GM19467 (cell line): ENCODE measurements around the gene UBE2D3.
"Not testable (repeated sequence)": the region's sequence is repeated elsewhere in the genome, so short reads cannot be mapped to it uniquely, and the experiment has no call there.

Experiments
- ATAC-seq: cut with Tn5 transposase; IDR thresholded peaks from one replicate; pipeline ENCODE4 v1.9.1; 2021; ENCODE audit warnings: mild to moderate bottlenecking, moderate library complexity; ENCODE audit not compliant: unreplicated experiment

Gene UBE2D3

DNA sequence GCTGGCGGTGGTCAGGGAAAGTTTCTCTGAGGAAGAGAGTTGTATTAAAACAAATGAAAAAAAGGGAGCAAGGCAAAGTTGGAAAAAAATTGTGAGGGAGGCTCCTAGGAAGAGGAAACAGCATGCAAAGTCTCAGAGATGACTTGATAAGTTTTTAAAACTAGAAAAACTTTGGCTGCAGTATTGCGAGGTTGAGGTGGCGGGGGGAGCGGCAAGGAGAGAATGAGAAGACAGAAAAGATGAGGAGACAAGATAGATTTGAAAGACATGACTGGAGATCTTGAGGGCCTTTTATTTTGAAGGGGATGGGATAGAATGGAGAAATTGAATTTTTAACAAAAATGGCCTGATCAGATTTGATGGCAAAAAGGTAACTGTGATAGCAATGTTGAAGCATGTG is 4.8 kb upstream of the UBE2D3 start:
- no peak for ATAC-seq

DNA sequence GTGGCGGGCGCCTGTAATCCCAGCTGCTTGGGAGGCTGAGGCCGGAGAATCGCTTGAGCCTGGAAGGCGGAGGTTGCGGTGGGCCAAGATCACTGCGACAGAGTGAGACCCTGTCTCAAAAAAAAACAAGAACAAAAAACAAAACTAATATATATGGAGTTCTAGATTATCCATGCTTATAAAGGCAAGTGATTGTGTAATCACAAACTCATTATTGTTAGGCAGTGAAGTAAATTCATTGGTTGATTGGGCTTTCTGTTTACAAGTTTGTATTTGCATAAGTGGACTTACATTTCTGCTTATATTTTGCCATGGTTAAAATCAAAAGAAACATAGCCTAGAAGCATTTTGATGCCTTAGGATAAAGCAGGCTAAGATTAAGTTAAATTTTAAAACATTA is 2.5 kb upstream of the UBE2D3 start:
- no peak for ATAC-seq

DNA sequence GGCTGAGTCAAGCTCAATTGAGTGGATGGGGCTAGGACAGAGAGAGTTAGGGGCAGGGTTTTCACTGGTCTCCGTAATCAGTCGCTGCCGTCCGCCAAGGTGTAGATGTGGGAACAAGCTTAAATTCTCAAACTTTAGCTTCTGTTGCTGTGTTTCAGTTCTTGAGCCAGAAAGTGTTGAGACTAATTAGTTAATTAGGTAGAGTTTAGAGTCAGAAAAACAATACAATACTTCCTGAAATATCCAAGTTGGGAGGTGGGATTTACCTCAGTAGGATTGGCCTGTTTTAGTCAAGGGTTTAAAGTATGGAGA is 1.1 kb upstream of the UBE2D3 start:
- ATAC-seq = no peak

DNA sequence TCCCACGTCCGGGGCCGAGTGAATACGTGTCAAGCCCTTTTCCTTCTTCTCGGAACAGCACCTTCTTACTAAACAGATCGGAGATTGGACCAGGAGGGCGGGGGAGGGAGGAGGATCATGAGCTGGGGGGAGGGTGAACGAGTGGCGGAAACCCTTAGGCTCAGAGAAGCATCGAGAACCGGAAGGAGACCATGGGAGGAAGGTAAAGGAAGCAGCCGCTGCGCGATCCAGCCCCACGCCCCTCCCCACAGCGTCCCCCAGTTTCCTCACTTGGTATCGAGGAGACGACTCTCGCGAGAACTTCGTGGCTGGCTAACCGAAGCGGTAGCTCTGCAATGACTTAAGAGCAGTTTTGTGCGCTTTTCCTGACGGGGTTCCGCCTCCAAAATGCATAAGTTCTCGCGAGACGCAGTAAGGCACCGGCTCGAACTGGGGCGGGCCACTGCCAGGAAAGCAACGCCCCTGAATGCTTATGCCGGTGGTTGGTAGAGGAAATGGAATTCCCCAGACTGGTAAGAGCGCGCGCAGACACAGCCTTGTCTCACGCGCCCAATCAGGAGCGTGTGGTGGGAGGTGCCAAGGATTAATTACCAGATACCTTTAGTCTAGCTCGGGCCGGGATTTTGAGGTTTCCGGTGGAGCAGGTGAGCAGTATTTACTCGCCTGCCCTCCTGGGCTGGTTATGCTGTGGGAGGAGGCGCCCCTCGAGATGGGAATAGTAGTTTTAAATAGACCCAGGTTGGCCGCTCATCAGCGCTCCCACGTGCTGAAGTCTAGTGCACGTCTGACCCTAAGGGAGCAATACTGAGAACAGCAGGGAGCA is 534 bp upstream of the UBE2D3 start:
- ATAC-seq = peak; percentile 81

DNA sequence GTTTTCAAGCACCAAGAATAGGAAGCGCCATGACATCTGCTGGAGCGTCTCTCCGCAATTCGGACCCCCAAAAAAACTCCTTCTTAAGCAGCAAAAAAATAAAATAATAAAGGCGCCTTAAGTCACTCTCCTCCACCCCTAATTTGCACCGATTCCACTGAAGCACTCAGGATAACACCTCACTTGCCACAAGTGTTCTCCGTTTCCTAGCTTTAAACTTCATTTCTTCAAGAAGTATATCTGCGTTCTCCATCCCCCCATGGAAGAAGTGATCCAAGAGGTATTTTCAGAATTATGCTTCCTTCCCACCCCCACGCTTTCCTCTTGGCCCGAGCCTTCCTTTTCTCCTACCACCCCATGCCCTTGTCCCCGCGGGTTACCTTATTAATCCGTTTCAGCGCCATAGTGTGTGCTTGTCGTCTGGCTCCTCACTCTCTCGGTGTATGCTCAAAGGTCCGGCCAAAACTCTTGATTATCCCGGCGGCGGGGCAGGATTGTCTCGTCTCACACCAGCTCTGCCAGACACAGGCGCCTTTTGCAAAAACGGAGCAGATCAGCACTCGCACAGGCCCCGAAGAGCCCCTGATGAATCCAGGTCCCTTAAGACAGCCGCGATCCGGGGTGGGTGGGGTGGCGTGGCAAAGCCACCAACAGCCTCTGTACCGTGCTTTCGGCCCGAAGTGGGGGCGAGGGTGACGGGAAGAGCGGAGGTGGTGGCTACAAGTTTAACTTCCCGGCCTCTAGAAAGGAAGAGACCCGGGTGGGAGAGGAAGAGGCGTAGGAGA is 1.1 kb downstream of the UBE2D3 start:
- ATAC-seq = no peak

DNA sequence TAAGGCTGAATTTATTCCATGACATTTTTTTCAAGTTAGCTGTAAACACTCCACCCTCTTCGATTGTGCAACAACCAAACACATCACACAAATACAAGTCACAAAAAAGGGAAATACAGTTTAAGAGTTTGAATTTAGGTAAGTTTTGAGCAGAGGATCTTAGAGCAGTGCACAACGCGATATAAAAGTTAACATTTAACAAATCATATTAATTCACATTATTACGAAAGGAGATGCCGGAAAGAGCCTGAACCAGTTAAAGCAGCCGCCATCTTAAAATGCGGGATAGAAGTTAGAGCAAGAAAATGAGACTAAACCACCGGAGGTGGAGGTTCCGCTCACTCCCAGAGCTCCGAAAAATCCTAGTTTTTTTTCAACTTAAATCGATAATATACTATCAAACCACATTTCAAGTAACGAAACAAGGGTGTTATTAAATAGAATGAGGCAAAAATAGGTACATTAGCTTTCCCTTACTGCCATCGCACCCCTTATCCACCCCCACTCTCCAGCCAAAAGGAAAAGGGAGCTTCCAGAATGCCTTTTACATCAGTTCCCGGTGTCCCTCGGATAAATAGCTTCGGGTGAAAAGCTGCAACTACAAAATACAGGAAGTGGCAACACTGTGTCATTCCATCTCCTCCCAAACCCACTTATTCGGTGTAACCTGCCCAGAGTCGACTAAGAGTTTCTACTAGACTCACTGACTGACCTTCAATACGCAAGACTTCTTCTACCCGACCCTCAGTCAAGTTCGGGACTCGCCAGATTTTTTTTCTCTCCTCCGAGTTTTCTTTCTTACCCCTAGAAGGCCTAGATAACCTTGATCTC is 1.9 kb downstream of the UBE2D3 start:
- no peak for ATAC-seq

DNA sequence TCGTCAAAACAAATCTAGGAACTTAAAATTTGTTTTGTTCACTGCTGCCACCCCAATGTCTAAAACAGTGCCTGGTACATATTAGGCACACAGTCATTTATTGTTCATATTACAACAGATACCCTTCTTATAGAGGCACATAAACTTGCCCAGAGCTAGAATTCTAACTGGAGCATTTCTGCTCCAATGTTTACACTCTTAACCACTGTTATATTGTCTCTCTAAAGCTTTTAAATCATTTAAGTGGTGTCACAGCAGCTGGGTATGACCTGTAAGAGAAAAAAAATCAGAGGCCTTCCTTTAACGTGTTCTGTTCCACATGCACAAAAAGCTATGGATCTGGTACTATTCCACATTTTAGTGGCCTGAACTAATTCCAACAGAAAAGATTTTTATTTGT is 3.0 kb downstream of the UBE2D3 start:
- ATAC-seq = no peak

DNA sequence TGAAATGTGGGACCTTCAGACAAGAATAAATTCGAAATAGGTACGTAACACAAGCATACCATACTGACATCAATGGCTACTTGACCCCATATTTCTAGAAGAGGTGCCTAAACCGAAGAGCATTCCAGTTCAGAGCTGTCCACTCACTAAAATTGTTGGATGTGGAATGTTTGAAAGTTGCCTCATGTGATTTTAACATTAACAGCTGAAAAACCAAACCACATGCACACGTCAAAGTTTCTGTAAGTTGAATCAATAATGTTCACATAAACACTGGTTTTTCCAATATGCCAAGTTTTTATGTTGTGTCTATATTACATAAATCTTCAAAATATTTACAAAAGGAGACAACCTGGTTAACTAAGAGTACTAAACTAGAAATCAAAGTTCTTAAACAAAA is 3.5 kb downstream of the UBE2D3 start:
- no peak for ATAC-seq

DNA sequence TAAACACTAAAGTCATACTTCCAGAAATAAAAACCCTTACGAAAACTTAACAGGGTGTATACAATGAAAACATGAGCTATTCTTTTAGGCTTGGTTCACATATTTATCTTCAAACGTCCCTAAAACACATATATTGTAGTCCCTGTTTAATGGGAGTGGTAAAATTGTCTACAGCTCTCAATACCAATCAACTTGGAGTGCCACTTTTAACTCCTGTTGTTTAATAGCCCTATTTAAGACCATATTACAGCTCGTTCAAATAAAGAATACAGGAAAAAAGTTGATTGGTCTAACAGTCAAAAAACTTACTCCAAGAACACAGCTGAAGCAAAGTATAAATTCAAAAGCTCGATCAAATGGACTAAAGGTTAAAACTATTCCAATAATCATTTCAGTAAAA is 3.9 kb downstream of the UBE2D3 start:
- no peak for ATAC-seq

DNA sequence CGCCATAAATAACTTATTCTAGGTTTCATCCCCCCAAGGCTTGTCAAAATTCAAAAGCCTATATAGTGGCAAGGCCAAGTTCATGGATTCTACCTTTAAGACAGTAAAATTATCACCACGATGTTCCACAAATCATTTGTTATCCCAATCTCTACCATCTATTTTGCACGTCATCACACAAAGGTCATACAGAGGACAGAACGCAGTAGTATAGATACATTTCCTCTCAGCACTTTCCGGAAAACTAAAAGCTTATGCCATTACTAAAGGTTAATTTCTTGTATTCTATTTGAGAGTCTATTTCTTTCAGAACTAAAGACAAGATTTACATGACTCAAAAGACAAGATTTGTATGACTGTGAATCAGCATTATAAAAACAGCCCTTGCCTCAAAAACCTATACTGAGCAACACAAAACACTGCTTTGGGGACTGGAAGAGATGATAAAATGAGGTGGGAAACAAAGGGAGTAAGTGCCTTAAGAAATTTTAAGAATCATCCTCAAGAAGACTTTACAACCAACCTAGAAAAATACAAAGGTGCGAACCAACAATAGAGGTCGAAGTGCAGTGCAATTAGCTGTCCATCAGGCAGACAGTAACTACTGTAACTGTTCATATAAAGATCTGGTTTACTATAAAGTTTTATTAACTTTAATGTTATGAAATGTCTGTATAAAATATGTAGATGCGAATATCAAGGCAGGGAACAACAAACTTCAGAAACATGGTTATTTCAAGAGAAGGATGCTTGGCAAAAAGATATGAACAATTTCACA is 7.6 kb downstream of the UBE2D3 start:
- no peak for ATAC-seq

DNA sequence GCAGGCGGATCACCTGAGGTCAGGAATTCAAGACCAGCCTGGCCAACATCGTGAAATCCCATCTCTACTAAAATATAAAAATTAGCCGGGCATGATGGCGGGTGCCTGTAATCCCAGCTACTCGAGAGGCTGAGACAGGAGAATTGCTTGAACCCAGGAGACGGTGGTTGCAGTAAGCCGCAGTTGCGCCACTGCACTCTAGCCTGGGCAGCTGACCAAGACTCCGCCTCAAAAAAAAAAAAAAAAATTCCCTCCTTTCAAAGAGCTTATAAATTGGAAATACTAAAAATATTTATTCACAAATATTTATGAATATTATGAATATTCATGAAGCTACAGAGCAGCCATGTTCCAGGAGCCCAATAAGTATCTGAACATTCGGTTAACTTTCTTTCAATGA is 8.3 kb downstream of the UBE2D3 start:
- not testable (repeated sequence) for ATAC-seq

DNA sequence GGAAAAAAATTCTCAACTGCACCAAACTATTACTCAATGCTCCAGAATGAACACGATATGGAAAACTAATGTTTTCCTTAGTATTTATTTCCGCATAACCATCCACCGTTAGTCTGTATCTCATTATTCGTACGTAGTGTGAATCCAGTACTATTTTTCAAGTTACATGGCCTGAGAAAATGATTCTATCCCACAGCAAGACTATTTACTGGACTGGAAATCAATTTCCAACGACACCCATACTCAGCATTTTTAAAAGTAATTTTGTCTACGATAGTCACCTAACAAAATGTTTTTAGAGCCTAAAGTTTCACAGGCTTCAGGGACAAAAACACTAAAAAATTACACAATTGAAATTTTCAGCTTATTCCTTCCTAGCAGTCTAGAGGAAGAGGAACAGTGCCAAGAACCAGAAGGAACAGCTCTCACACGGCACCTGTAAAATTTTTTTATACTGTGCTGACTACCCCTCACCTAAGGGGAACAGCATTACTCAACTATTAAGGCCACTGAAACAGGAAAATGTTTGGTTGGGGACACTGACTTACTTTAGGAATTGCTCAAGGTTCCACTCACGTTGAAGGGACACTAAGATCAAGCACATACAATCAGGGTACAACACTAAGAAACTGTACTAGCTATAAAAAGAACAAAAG is 9.6 kb downstream of the UBE2D3 start:
- no peak for ATAC-seq

DNA sequence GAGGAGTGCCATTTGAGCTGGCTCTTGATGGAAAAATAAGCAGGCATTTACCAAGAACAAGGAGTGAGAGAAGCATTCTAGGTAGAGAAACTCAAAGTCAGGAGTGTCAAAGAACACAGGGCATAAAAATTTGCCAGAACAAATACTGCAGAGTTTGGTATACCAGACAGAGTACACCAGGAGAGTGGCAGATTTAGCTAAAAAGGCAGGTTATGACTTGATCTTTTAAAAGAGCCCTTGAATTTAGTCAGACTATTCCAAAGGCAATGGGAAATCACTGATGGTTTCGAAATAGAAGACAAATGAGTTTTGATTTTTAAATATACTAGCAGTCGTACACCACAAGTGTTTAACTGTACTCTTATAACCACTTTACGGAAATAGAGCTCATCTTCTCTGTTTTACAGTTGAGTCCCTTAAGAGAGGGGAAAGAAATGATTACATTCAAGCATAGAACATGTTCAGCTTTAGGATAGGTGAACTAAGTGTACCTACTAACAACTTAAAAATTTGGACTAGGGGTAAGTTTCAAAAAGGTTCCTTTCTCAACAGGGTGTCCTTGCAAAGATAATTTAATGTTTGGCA is 10.2 kb downstream of the UBE2D3 start:
- no peak for ATAC-seq

DNA sequence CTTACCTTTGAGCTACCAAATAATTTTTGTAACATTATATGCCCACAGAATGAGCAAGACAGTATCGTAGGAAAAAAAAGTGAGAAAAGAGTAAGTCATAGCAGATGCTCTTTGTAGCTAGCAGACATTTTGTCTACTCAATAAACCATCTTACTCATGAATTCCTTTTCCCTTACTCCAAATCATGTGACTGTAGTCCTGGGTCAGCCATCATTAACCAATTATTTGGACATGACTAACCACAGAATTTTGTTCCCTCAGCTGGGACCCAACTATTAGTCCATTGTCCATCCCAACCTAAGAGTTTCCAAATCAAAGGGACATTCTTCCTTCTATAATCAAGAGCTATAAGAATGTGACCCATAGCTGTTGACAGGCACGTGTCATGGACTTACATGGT is 11.4 kb downstream of the UBE2D3 start:
- no peak for ATAC-seq

DNA sequence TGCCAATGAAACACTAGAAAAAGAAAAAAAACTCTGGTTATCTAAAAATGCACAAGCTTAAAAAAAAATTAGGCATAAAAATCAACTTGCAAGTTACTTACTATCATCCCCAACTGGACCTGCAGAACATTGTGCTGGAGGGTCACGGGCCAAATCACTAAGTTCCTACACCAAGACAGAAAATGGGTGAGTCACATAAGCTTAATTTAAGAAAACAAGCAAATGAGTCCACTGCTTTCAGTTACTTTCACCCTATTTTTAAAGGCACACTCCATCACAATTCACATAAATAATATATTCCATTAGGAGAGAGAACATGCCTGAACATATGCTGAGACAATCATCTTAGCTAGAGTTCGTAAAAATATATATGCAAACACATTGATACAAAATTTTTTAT is 17.7 kb downstream of the UBE2D3 start:
- no peak for ATAC-seq

DNA sequence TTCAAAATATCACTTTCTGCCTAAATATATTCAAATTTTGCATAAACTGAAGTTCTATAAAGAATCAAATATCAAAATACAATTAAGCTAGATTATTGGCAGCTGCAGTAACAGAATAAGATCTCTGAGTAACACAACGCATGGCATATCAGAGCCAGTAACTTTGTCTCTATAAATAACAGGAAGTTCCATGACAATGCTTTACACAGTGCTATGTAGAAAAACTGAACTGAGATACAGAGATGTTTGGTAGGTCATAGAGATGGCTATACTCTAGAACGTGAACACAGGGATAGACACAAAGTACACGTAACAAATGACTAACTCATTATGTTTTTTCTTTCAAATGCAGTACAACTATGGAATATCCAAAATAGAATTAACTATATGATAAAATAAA is 18.2 kb downstream of the UBE2D3 start:
- ATAC-seq = peak; percentile 46

DNA sequence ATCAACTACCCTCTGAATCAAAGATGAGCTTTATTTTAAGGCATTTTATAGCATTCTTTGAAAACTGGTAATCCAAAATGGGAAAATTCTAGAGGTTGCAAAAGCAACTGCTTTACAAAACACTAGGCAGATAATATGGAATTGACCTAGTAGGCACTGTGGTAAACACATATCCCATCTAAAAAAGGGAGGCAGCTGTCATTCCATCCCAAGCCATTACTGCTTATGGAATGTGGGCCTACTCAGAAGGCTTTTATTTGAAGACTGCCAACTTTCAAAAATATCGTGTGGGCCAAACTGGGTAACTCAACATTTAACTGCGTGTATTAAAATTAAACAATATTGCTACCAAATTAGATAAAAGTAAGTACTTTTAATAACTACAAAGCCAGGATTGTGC is 19.3 kb downstream of the UBE2D3 start:
- ATAC-seq = no peak

DNA sequence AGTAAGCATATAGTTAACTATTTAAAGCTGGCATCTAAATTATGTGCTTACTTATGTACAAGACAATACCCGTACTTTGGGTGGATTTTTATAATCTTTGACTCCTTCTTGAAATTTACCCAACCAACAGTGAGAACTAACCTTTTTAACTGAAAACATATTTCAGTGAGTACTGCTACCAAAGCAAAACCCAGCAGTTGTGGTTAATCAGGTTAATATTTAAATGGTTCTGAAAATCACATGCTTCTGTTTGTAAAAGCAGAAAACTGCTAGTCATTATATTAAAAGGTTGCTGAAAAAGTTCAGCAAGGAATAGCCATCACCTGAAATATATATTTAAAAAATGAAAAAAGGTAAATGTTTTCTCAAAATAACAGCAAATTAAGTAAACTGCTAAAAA is 20.0 kb downstream of the UBE2D3 start:
- ATAC-seq = no peak

DNA sequence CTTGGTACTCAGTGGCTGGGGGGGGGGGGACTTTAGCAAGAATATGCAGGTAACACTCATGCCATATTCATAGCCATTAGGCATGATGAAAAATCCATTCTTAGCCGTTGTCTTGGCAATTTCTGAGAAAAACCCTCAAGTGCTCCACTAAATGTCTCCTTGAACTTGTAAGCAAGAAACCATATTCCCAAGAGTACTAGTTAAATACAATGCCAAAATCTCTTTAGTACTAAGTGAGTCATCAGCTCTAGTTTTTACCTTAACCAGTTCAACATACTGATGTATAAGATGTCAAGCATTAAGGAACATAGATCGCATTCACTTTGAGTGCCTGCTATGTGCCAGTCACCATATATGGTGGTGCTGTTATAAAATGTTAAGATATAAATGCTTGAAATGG is 27.5 kb downstream of the UBE2D3 start:
- ATAC-seq = no peak

DNA sequence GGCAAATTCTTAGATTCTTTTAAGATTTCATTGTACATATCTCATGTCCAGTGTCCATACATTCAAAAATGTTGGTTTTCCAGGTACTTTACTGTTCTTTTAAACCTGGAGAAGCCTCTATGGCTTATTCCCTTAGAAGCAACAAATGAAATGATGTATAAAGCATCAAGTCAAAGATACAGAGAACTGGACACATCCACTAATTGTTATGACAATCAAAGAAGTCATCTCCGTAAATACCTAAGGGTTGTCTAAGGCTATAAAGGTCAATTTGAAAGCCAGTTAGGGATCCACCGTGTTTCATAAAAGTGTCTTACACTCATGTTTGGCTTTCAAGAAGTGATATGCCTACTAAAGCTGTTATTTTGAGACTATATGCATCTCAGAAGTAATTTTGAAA is 32.4 kb downstream of the UBE2D3 start:
- no peak for ATAC-seq
